ENCODE data around the gene DPH7. TPM values are rescaled to one million over a fixed set of nuclear protein-coding genes. Genes with fewer than 3 reads are reported as not detected.

Gene DPH7
- total RNA-seq, 1 donor from 2014 or later: 39.4 TPM

Other genes starting within 250 kb of the DPH7 start
- 8.2 and 9.6 TPM in 2 replicates for gene EXD3, start 155.8 kb downstream of the DPH7 start, total RNA-seq
- 0.80 and 0.98 TPM in 2 replicates for gene NOXA1, start 155.5 kb downstream of the DPH7 start, total RNA-seq
- gene ENTPD8, start 137.6 kb downstream of the DPH7 start, total RNA-seq: not detected in 2 replicates
- 50.6 and 51.5 TPM in 2 replicates for gene NSMF, start 119.6 kb downstream of the DPH7 start, total RNA-seq
- 3.0 and 3.3 TPM in 2 replicates for gene PNPLA7, start 28.5 kb downstream of the DPH7 start, total RNA-seq
- 39.2 and 42.4 TPM in 2 replicates for gene MRPL41, start 27.0 kb downstream of the DPH7 start, total RNA-seq
- gene ZMYND19, start 11.6 kb upstream of the DPH7 start, total RNA-seq: 40.1 and 42.6 TPM in 2 replicates
- gene ARRDC1, start 26.8 kb upstream of the DPH7 start, total RNA-seq: 67.4 and 72.5 TPM in 2 replicates
- gene EHMT1, start 40.1 kb upstream of the DPH7 start, total RNA-seq: 95.9 and 106 TPM in 2 replicates

Data from T-helper 2 cell treated with Interferon-gamma antibody and Interleukin-4, amounts not matched to agents 100 ng/mL and 5 ng/mL, for 36 hours (primary cell).